Mononuclear cell (primary cell): ENCODE measurements around the gene OR6B2. TPM values are rescaled to one million over a fixed set of nuclear protein-coding genes. Genes with fewer than 3 reads are reported as not detected.
"Not testable (repeated sequence)": the region's sequence is repeated elsewhere in the genome, so short reads cannot be mapped to it uniquely, and the experiment has no call there.

ENCODE experiments used
- H3K27me3 ChIP-seq: 2 replicates; pipeline ENCODE4 v1.6.0; 2011; ENCODE audit warnings: low read length, control low read depth; ENCODE audit not compliant: insufficient read depth
- H3K4me1 ChIP-seq: 2 replicates; pipeline ENCODE4 v1.5.1; 2011; ENCODE audit warnings: mild to moderate bottlenecking, low read length, control low read depth; ENCODE audit not compliant: insufficient read depth
- H3K4me3 ChIP-seq: 2 replicates; pipeline ENCODE4 v1.5.1; 2011; ENCODE audit warnings: mild to moderate bottlenecking, low read length, moderate library complexity
- H3K9me3 ChIP-seq: 2 replicates; pipeline ENCODE4 v1.5.1; 2011; ENCODE audit warnings: low read depth, mild to moderate bottlenecking, control low read depth, low read length
- total RNA-seq: library from RNA; depleted of rRNA; stranded (reverse); fragments of >200 nt; gene quantifications from one replicate; pipeline ENCODE4 v1.2.3, GENCODE V29; 2012

Gene OR6B2
- total RNA-seq, 1 donor, result not detected

DNA sequence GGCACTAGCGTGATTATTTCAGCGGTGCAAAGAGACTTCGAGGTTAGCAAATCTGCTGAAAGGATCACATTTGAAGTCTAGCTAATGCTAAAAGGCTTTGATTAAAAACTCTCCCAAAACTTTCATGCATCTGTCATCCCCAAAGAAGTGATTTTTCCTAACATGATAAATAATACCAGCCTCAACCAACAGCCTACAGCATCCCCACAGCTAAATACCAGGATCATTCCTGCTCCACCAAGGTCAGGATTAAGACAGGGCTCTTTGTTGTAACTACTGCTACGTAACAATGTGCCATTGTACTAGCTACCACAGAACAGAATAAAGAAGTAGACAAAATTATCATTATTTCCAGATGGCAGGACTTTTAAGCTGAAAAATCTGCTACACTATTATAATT lies 21.5 kb upstream of the OR6B2 start:
- Histone ChIP-seq H3K9me3 (no peaks in the 10 kb centered on the region), H3K27me3 (peaks cover 2% of the 10 kb centered on the region), H3K4me1 (no peaks in the 10 kb centered on the region), H3K4me3 (no peak overlapping the region)

DNA sequence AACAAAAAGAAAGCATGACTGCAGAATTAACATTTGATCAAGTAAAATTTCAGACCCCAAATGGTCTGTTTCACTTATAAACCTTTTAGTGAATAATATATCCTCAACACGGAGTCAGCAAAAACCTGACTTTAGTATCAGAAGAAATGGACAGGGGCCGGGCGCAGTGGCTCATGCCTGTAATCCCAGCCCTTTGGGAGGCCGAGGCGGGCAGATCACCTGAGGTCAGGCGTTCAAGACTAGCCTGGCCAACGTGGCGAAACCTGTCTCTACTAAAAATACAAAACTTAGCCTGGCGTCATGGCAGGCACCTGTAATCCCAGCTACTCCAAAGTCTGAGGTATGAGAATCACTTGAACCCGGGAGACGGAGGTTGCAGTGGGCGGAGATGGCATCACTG lies 20.0 kb upstream of the OR6B2 start:
- Histone ChIP-seq H3K27me3 (peaks cover 2% of the 10 kb centered on the region), H3K9me3 (no peaks in the 10 kb centered on the region), H3K4me3 (no peak overlapping the region), H3K4me1 (no peaks in the 10 kb centered on the region)

DNA sequence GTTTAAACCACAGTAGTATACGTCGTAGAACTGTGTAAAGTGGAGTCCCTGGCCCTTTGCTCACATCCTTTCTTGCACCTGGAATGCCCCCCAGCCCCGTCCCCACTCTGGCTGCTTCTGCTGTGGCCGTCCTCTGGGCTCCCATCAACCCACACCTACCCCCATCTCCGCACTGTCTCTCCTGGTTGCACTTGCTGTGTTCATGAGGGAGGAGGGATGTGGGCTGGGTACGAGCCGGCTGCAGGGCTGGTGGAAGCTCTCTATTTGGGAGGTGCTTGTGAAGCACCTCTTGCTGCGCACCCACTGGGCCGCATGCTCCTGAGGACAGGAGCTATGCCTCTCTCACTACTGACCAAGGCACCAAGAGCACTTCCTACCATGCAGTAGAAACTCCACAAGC lies 18.0 kb upstream of the OR6B2 start:
- peaks cover 2% of the 10 kb centered on the region for H3K27me3 ChIP-seq
- no peaks in the 10 kb centered on the region for H3K4me1 ChIP-seq
- H3K4me3 ChIP-seq, result no peak overlapping the region
- H3K9me3 ChIP-seq, result no peaks in the 10 kb centered on the region

DNA sequence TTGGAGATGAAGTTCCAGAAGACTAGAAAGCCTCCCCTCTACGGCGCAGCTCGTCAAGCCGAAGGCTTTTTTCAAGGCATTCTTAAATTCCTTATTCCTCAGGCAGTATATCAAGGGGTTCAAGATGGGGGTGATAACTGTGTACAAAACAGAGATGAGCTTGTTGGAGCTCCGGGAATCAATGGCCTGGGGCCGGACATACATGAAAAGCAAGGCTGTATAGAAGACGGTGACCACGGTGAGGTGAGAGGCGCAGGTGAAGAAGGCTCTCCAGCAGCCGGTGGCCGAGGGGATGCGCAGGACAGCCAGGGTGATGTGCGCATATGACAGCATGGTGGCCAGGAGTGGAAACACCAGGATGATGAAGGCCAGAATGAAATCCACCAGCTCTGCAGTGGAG lies 14.9 kb upstream of the OR6B2 start:
- H3K9me3 ChIP-seq, result no peaks in the 10 kb centered on the region
- no peak overlapping the region for H3K4me3 ChIP-seq
- peaks cover 2% of the 10 kb centered on the region for H3K27me3 ChIP-seq
- H3K4me1 ChIP-seq, result no peaks in the 10 kb centered on the region

DNA sequence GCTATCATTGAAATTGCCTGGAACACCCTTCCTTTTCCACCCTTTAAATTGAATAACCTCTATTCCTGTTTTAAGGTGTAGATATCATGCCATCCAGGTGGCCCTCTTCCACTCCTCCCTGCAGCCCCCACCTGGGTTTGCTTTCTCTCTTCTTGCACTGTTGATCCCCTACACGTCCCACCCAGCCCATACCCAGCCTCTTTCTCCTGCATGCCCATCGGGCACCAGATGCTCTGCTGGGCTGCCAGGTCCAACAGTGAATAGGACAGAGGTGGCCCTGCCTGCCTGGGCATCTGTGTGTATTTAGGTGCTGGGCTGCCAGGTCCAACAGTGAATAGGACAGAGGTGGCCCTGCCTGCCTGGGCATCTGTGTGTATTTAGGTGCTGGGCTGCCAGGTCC lies 13.9 kb upstream of the OR6B2 start:
- not testable (repeated sequence) for H3K4me1 ChIP-seq, H3K4me3 ChIP-seq, H3K27me3 ChIP-seq, H3K9me3 ChIP-seq

DNA sequence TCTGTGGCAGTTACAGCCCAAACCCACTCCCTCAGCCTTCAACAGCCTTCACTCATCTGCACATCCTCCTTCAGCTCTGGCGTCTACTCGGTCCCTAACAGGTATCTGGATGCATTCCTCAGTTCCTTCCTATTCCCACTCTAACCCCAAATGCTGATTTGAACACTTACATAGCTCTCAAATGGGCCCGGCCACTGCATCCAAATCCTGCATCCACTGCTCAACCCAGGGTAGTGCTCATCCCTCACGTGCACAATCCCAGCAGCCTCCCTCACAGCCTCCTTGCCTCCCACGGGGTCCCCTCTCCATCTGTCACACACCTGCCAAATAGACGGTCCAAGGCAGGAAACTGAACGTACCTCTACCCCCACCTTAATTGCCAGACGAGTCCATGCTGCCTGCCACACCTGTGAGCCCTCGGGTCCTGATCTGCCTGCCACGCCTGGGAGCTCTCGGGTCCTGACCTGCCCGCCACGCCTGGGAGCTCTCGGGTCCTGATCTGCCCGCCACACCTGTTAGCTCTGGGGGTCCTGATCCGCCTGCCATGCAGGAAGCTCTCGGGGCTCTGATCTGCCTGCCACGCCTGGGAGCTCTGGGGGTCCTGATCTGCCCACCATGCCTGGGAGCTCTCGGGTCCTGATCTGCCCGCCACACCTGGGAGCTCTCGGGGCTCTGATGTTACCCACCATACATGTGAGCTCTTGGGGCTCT lies 13.2 kb upstream of the OR6B2 start:
- peaks cover 14% of the 10 kb centered on the region for H3K27me3 ChIP-seq
- H3K4me3 ChIP-seq, result no peak overlapping the region
- H3K9me3 ChIP-seq, result no peaks in the 10 kb centered on the region
- no peaks in the 10 kb centered on the region for H3K4me1 ChIP-seq

DNA sequence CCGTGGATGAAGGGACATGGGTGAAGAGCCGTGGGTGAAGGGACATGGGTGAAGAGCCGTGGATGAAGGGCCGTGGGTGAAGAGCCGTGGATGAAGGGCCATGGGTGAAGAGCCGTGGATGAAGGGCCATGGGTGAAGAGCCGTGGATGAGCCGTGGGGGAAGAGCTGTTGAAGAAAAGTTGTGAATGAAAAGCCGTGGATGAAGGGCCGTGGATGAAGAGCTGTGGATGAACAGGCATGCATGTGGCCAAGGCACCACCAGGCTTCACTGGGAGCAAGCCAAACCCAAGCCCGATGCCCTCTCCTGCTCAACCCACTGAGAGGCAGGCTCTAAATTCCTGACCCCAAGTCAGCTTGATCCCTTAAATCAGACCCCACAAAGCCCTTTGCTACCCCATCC lies 12.5 kb upstream of the OR6B2 start:
- no peaks in the 10 kb centered on the region for H3K9me3 ChIP-seq

DNA sequence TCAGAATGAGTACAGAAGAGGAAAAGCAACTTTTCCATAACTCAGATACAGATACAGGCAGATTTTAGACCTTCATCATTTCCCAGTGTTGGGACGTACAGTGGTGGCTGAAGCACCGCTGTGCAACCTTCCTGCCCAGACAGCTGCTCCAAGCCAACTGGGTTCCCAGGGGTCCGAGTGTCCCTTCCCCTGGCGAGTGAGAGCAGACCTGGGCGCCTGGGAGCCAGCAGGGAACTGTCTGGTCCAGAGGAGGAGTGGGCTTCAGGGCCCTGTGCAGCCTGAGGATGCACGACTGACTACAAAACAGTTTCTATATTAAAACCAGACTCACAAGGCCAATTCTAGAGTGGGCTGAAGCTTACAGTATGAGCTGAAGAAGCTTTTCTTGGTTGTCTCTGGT lies 11.1 kb upstream of the OR6B2 start:
- no peaks in the 10 kb centered on the region for H3K4me1 ChIP-seq

More for the DNA sequence above, 12.5 kb upstream of the OR6B2 start:
- H3K4me3 ChIP-seq, result no peak overlapping the region
- H3K4me1 ChIP-seq, result no peaks in the 10 kb centered on the region
- H3K27me3 ChIP-seq, result peaks cover 17% of the 10 kb centered on the region

DNA sequence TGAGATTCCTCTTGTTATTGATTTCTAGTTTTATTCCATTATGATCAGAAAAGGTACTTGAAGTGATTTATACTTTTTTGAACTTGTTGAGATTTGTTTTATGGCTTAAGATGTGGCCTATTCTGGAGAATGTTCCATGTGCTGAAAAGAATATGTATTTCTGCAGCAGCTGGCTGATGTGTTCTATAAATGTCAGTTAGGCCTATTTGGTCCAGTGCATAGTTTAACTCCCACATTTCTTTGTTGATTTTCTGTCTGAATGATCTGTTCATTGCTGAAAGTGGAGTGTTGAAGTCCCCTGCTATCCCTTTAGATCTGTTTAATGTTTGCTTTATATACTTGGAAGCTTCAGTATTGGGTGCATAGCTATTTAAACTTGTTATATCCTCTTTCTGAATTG lies 7.1 kb upstream of the OR6B2 start:
- H3K9me3 ChIP-seq, result no peaks in the 10 kb centered on the region
- no peak overlapping the region for H3K4me3 ChIP-seq
- peaks cover 30% of the 10 kb centered on the region for H3K27me3 ChIP-seq
- no peaks in the 10 kb centered on the region for H3K4me1 ChIP-seq

More for the DNA sequence above, 11.1 kb upstream of the OR6B2 start:
- Histone ChIP-seq H3K9me3 (no peaks in the 10 kb centered on the region), H3K27me3 (peaks cover 26% of the 10 kb centered on the region), H3K4me3 (no peak overlapping the region)

DNA sequence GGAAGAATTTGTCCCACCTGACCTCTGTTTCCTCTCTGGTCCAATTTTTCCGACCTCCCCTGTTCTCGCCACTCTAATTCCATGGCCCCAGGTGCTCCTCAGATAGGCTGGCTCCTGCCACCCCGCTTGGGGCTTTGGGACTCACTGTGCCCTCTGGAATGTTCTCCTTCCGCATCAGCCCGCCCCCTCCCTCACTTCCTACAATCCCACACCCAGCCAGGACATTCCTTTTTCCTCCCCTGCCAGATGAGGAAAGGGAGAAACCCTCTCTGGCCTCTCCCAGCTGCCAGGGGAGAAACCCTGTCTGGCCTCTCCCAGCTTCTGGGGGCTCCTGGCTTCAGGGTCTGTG lies 3.1 kb upstream of the OR6B2 start:
- Histone ChIP-seq H3K4me3 (no peak overlapping the region), H3K9me3 (no peaks in the 10 kb centered on the region), H3K27me3 (peaks cover 15% of the 10 kb centered on the region), H3K4me1 (no peaks in the 10 kb centered on the region)

DNA sequence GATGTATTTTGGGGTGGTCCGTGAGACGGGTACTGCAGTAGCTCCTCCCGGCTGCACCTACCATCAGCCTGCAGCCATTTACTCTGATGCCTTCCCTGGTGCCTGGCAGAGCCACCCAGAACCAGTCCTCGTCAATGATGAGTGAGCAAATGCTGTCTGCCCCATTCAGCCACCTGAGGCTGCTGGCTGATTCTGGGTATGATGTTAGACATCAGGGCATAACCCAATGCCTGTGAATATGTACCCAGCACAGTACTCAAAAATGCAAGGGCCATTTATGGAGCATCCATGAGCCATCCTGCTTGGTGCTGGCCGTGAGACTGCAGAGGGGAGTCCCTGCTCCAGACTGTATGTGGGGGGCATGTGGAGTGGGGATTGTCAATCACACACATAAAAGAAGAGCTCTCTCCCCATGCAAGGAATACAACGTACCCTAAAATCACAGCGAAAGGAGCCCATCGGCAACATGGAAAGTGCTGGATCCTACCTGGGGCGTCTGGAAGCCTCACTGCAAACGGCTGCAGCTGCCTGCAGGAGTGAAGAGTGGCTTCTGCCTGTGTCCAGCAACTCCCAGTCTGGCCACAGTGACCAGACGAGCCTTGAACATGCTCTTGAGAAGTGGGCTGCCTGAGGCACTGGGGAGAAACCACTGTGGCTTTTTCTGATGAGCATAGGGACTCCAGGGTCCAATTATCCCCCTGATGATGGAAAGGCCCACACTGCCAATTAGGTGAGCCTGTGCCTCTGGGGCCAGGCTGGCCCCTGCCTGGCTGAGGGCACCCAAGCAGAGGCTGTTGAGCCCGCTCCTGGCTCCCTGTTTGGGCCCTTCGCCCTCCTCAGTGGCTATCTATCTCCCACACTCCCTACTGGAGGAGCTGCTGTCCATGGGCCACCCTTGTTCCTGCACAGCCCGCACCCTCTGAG lies 2.4 kb upstream of the OR6B2 start:
- Histone ChIP-seq H3K4me1 (no peaks in the 10 kb centered on the region), H3K4me3 (no peak overlapping the region), H3K9me3 (no peaks in the 10 kb centered on the region), H3K27me3 (peaks cover 14% of the 10 kb centered on the region)

DNA sequence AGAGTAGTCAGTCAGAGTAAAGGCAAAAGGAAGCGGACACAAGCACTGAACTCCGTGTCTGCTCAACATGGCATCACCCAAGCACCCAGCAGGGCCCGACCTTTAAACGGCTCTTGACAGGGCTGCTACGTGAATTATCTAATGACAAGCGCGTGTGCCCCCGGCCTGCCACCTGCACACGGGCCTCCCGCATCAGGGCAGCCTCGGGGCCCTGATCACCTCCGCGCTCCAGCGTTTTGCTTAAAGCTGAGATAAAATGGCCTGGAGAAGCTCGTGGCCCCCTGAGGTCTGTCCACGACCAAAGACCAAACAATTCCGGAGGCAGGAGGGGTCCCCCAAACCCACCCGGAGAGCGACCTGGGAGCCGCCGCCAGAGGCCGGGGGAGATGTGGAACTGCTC lies 5.5 kb downstream of the OR6B2 start:
- no peaks in the 10 kb centered on the region for H3K9me3 ChIP-seq
- H3K4me3 ChIP-seq, result peak overlapping the region; percentile 97
- H3K27me3 ChIP-seq, result peaks cover 2% of the 10 kb centered on the region
- H3K4me1 ChIP-seq, result peaks cover 20% of the 10 kb centered on the region

DNA sequence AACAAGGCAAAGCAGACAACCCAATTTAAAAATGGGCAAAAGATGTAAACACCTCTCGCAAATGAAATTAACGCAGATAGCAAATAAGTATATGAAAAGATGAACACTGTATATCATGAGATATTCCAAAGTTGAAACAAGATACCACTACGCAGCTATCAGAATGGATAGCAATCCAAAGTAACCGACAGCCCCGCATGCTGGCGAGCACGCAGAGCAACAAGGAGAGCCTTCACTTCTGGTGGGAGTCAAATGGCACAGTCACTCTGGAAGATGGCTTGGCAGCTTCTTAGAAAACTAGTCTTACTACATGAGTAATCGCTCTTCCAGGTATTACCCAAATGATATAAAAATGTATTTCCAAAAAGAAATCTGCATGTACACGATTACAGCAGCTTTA lies 6.4 kb downstream of the OR6B2 start:
- Histone ChIP-seq H3K4me1 (peaks cover 20% of the 10 kb centered on the region), H3K4me3 (no peak overlapping the region), H3K27me3 (peaks cover 2% of the 10 kb centered on the region), H3K9me3 (no peaks in the 10 kb centered on the region)

DNA sequence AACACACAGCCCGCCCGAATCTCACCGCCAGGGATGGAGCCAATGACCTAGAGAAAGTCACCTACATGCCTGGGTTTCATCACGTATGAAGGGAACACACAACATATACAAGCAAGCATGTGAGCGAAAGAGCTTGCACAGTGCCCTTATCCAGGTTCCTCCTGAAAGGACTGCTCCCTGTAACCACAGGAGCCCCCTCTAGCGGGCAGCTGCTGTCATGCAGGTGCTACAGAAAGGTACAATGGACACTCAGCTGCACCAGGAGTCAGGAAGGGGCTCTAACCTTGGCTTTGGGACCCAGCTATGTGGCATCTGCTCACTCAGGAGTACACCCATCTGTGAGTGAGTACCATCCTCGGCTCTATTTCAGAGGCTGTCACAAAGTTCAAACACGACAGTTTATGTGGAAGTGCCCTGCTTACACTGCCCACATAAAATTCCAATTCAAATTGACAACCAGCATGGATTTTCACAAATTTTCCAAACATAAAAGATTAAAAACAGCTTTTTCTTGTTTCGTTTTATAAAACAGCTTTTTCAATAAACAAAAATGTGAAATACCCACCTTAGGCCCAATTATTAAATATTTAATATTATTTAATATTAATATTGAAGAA lies 8.6 kb downstream of the OR6B2 start:
- Histone ChIP-seq H3K4me3 (no peak overlapping the region), H3K27me3 (no peaks in the 10 kb centered on the region), H3K9me3 (no peaks in the 10 kb centered on the region), H3K4me1 (peaks cover 20% of the 10 kb centered on the region)

DNA sequence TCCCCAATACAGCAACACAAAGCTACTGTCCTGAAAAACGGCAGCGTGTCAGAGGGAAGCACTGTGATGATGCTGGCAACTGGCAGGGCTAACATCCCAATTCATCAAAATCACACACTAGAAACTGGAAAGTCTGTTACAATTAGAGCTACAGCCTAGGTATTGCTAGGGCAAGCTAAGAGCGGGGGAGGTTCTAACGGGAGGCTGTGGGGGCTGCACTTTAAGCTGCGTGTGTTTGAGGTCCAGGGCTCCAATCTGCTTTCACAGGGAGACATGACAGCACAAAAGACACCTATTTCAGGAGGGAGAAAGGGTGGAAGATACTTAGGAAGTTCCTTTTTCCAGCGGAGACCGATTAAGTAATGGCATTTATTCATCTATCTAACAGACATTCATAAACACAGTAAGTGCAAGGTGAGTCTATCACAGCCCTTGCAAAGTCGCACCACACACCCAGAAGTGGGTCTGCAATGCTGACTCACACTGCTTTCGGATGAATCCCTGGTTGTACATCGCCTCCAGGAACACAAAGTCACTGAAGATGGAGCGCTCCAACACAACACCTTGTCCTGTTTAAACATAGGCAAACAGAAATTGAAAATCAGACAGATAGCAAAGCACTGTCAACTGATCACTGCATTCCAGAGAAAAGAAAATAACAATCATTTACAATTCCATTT lies 12.0 kb downstream of the OR6B2 start:
- peaks cover 7% of the 10 kb centered on the region for H3K4me1 ChIP-seq
- H3K4me3 ChIP-seq, result no peak overlapping the region
- no peaks in the 10 kb centered on the region for H3K27me3 ChIP-seq
- no peaks in the 10 kb centered on the region for H3K9me3 ChIP-seq
